Measurements from ENCODE around the gene TAS2R41. TPM values are rescaled to one million over a fixed set of nuclear protein-coding genes. Genes with fewer than 3 reads are reported as not detected.

Gene TAS2R41
- total and polyA plus RNA-seq, 2 of the 4 experiments (the other 2 are of a cell fraction), result not detected

- Histone ChIP-seq H3K79me1 (ENCODE audit: low read depth in 1 of 2, low read length in 2 of 2) (no peaks in the 10 kb centered on the region), H3K4me3 (ENCODE audit: insufficient read depth, low read depth, low read length) (no peak overlapping the region), H2BK15ac (ENCODE audit: low read depth, low read length) (no peak overlapping the region), H3K4me2 (ENCODE audit: low read depth, low read length) (no peak overlapping the region), H4K5ac (ENCODE audit: low read depth, low read length) (no peak overlapping the region), H2BK20ac (ENCODE audit: low read depth, low read length) (no peak overlapping the region), H3K18ac (ENCODE audit: low read depth, low read length) (no peak overlapping the region), H3K27me3 (ENCODE audit: control insufficient read depth, insufficient read depth, low read length) (peaks cover 3% of the 10 kb centered on the region), H3K56ac (ENCODE audit: extremely low read depth, insufficient read depth, low read length) (no peak overlapping the region), H3K27ac (ENCODE audit: insufficient read depth, low read length) (no peak overlapping the region), H3K9me1 (ENCODE audit: insufficient read depth, low read length) (no peaks in the 10 kb centered on the region), H4K20me1 (ENCODE audit: insufficient read depth, low read length) (no peaks in the 10 kb centered on the region), H3K14ac (replicated peaks; ENCODE audit: low read depth, low read length) (no peak overlapping the region), H4K8ac (ENCODE audit: low read depth in 2 of 2, low read length in 2 of 2) (no peak overlapping the region), H2BK5ac (ENCODE audit: low read depth, low read length, poor library complexity, severe bottlenecking) (no peak overlapping the region), H3K36me3 (ENCODE audit: control insufficient read depth, insufficient read depth, low read length) (no peaks in the 10 kb centered on the region), H3K4me1 (ENCODE audit: control insufficient read depth, insufficient read depth, low read length) (peaks cover 2% of the 10 kb centered on the region; the same call in 1 of the 2 replicates), H4K91ac (ENCODE audit: insufficient read depth, low read depth, low read length) (no peak overlapping the region), H3K9me3 (ENCODE audit: control insufficient read depth, insufficient read depth, low read length) (no peaks in the 10 kb centered on the region), H3K4ac (ENCODE audit: low read depth, low read length) (no peak overlapping the region), H2AK9ac (replicated peaks; ENCODE audit: low read depth, low read length, poor library complexity) (no peak overlapping the region), H3K9ac (ENCODE audit: low read depth, low read length) (no peak overlapping the region), H3K23ac (ENCODE audit: low read depth, low read length) (no peak overlapping the region), H2AK5ac (ENCODE audit: low read depth, low read length) (no peak overlapping the region), H2BK120ac (ENCODE audit: low read depth, low read length) (no peak overlapping the region), H2AFZ (replicated peaks; ENCODE audit: low read length, poor library complexity) (no peak overlapping the region)
- in situ Hi-C loops (cut with MboI; ENCODE audit: low sequenced_read_pairs) (no loop called here), intact Hi-C loops (cut with micrococcal nuclease) (no loop called here), dilution Hi-C loops (cut with HindIII; ENCODE audit: low sequenced_read_pairs, unreplicated experiment) (no loop called here)
- POLR2A ChIA-PET (ENCODE audit: unreplicated experiment), result no interaction called here
- CTCF ChIA-PET, result no interaction called here
- WGBS, 2 experiments (ENCODE audit: extremely low coverage in 2 of 2, insufficient read length in 1 of 2), result 90% methylated on average over 4 of the region's 11 CpGs; no CpG with 5 or more reads in 1 of the 2 experiments
- TF ChIP-seq RFX5 (IDR thresholded peaks at IDR 0.05; ENCODE audit: low read depth, low read length) (no peak), FOS (IDR thresholded peaks at IDR 0.05; ENCODE audit: low read depth, low read length) (no peak), RCOR1 (IDR thresholded peaks at IDR 0.05; ENCODE audit: insufficient replicate concordance, low read length) (no peak), BHLHE40 (IDR thresholded peaks at IDR 0.05; ENCODE audit: low read depth, low read length) (no peak), USF2 (IDR thresholded peaks at IDR 0.05; ENCODE audit: low read depth, low read length) (no peak), RAD21 (IDR thresholded peaks at IDR 0.05; ENCODE audit: low read length) (no peak), NFE2L2 (IDR thresholded peaks at IDR 0.05; ENCODE audit: low read depth, low read length) (no peak), MAZ (IDR thresholded peaks at IDR 0.05; ENCODE audit: borderline replicate concordance, low read depth, low read length) (no peak), MXI1 (IDR thresholded peaks at IDR 0.05; ENCODE audit: borderline replicate concordance, low read depth, low read length) (no peak), SMC3 (IDR thresholded peaks at IDR 0.05; ENCODE audit: low read depth, low read length) (no peak), CEBPB (IDR thresholded peaks at IDR 0.05; ENCODE audit: low read depth, low read length) (no peak), MAFK (IDR thresholded peaks at IDR 0.05; ENCODE audit: low read depth, low read length) (no peak), ELK1 (IDR thresholded peaks at IDR 0.05; ENCODE audit: borderline replicate concordance, low read depth, low read length) (no peak), CHD1 (IDR thresholded peaks at IDR 0.05; ENCODE audit: low read depth, low read length) (no peak)
- TF ChIP-seq, protein P1, sequence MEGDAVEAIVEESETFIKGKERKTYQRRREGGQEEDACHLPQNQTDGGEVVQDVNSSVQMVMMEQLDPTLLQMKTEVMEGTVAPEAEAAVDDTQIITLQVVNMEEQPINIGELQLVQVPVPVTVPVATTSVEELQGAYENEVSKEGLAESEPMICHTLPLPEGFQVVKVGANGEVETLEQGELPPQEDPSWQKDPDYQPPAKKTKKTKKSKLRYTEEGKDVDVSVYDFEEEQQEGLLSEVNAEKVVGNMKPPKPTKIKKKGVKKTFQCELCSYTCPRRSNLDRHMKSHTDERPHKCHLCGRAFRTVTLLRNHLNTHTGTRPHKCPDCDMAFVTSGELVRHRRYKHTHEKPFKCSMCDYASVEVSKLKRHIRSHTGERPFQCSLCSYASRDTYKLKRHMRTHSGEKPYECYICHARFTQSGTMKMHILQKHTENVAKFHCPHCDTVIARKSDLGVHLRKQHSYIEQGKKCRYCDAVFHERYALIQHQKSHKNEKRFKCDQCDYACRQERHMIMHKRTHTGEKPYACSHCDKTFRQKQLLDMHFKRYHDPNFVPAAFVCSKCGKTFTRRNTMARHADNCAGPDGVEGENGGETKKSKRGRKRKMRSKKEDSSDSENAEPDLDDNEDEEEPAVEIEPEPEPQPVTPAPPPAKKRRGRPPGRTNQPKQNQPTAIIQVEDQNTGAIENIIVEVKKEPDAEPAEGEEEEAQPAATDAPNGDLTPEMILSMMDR (conservative IDR thresholded peaks at IDR 0.05; ENCODE audit: low read depth, low read length), result no peak
- DNase-seq, result no peak
- BruUV-seq (replicated peaks), result no TSS peak
- ATAC-seq (ENCODE audit: low read depth), result no peak
Observed at GRCh38 chr7:143518941-143519340, 41.3 kb downstream of the TAS2R41 start.

All from IMR-90 (cell line).